Colonic mucosa (tissue), 4 donors: ENCODE data around the gene PTPRN2. TPM values are rescaled to one million over a fixed set of nuclear protein-coding genes. Genes with fewer than 3 reads are reported as not detected.
"Not testable (repeated sequence)": the region's sequence is repeated elsewhere in the genome, so short reads cannot be mapped to it uniquely, and the experiment has no call there.

Experiments used
- DNase-seq: peaks from one replicate; pipeline ENCODE4 v3.0.0-alpha.2; 2020
- H3K27ac ChIP-seq: fragments of 200-600 bp; one replicate; pipeline ENCODE4 v1.8.0; 2021
- H3K27me3 ChIP-seq: fragments of 200-600 bp; one replicate; pipeline ENCODE4 v1.8.0; 2021
- H3K36me3 ChIP-seq: fragments of 200-600 bp; one replicate; pipeline ENCODE4 v1.8.0; 2021
- H3K4me1 ChIP-seq: fragments of 200-600 bp; one replicate; pipeline ENCODE4 v1.8.0; 2021; ENCODE audit warnings: mild to moderate bottlenecking
- H3K4me3 ChIP-seq: fragments of 200-600 bp; one replicate; pipeline ENCODE4 v1.8.0; 2021
- H3K9ac ChIP-seq, 2 donors: one replicate each; pipeline ENCODE4 v1.7.0; 2013; ENCODE audit warnings: control low read depth in 2 of 2, low read depth in 2 of 2, low read length in 2 of 2
- H3K9me3 ChIP-seq: fragments of 200-600 bp; one replicate; pipeline ENCODE4 v1.8.0; 2021
- CTCF ChIP-seq: fragments of 200-600 bp; IDR thresholded peaks from one replicate; pipeline ENCODE4 v1.8.0; 2022; ENCODE audit warnings: antibody characterized with exemption, mild to moderate bottlenecking
- intact Hi-C: fragments of 100-400 bp; cut with DNase I; formaldehyde crosslinking; loops from one replicate; pipeline ENCODE4 v1.14.1; 2022
- total RNA-seq, 2 donors: library from RNA; stranded (reverse); fragmentation: NEBNext Ultra II Directional in 1 of 2; extraction: Animal tissue kit (Norgen Biotek cat#: 25700) in 1 of 2; gene quantifications; one replicate each; pipeline ENCODE4 v1.2.1, GENCODE V29; 2021
- donor health status: healthy.
- donor health status: DM: no; HTN: no; CAD: no.
- donor health status: DM: no; HTN: no; CAD: no.

PTPRN2 gene
- total RNA-seq, 2 donors from 2014 or later = 14.7 to 21.6 TPM

GRCh38 chr7:158512042-158512441 is 75.6 kb downstream of the PTPRN2 start:
- no peak for TF ChIP-seq CTCF
- Histone ChIP-seq H3K36me3 (no peaks in the 10 kb centered on the region), H3K4me1 (no peaks in the 10 kb centered on the region), H3K4me3 (no peak overlapping the region), H3K27ac (no peak overlapping the region), H3K27me3 (no peaks in the 10 kb centered on the region), H3K9me3 (no peaks in the 10 kb centered on the region), H3K9ac (no peak overlapping the region)
- intact Hi-C loops = no loop called here
- DNase-seq = no peak

DNA sequence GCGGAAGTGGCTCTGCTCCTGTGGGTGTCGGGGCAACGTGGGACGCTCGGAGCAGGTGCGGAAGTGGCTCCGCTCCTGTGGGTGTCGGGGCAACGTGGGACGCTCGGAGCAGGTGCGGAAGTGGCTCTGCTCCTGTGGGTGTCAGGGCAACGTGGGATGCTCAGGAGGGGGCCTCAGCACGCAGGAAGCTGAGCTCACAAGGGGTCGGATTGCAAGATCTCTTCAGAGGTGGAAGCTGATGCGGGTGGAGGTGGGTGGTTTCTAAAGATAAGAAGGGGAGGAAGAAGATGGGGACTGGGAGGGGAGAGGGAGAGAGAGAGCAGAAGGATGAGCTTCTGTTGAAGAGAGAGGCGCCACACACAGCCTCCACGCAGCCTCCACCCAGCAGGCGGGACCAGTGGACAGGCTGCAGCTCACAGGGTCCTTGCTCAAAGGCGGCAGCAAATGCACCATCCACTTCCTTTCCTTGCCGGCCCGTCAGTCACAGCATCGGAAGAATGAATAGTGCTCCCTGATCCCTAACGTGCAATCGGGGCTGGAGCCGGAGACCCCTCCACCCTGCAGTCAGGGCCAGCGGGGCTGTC is 78.7 kb downstream of the PTPRN2 start:
- Histone ChIP-seq H3K36me3 (no peaks in the 10 kb centered on the region), H3K27me3 (no peaks in the 10 kb centered on the region), H3K4me3 (no peak overlapping the region), H3K9ac (no peak overlapping the region), H3K9me3 (no peaks in the 10 kb centered on the region), H3K27ac (no peak overlapping the region), H3K4me1 (no peaks in the 10 kb centered on the region)
- intact Hi-C loops = loop anchor here (5.0 kb wide), 1 partner anchor 448 kb away; no protein-coding TSS in a partner anchor
- DNase-seq = no peak
- no peak for TF ChIP-seq CTCF

GRCh38 chr7:158508321-158508720 is 79.3 kb downstream of the PTPRN2 start:
- H3K9me3 ChIP-seq, H3K4me3 ChIP-seq, H3K4me1 ChIP-seq, H3K27ac ChIP-seq, H3K36me3 ChIP-seq, H3K9ac ChIP-seq, H3K27me3 ChIP-seq: not testable (repeated sequence)
- DNase-seq = peak; percentile 91
- intact Hi-C loops = loop anchor here (5.0 kb wide), 1 partner anchor 449 kb away; no protein-coding TSS in a partner anchor

GRCh38 chr7:158507917-158508316 is 79.7 kb downstream of the PTPRN2 start:
- no peaks in the 10 kb centered on the region for H3K9me3 ChIP-seq
- no peaks in the 10 kb centered on the region for H3K27me3 ChIP-seq
- no peaks in the 10 kb centered on the region for H3K36me3 ChIP-seq
- H3K9ac ChIP-seq = no peak overlapping the region
- no peak for TF ChIP-seq CTCF
- H3K4me1 ChIP-seq = no peaks in the 10 kb centered on the region
- H3K27ac ChIP-seq = no peak overlapping the region
- no peak for DNase-seq
- no peak overlapping the region for H3K4me3 ChIP-seq
- intact Hi-C loops = loop anchor here (5.0 kb wide), 1 partner anchor 449 kb away; no protein-coding TSS in a partner anchor

DNA sequence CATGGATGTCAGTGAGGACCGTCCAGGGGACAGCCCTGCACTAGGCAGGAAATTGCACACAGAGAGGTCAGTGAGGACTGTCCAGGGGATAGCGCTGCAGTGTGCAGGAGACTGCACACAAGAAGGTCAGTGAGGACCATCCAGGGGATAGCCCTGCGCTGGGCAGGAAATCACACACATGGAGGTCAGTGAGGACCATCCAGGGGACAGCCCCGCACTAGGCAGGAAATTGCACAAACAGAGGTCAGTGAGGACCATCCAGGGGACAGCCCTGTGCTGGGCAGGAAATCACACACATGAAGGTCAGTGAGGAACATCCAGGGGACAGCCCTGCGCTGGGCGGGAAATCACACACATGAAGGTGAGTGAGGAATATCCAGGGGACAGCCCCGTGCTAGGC is 80.4 kb downstream of the PTPRN2 start:
- H3K4me3 ChIP-seq, H3K27ac ChIP-seq, H3K4me1 ChIP-seq, H3K9ac ChIP-seq, H3K27me3 ChIP-seq, H3K36me3 ChIP-seq, H3K9me3 ChIP-seq, DNase-seq: not testable (repeated sequence)
- intact Hi-C loops = loop anchor here (5.0 kb wide), 1 partner anchor 450 kb away; no protein-coding TSS in a partner anchor

GRCh38 chr7:158506626-158507025 is 81.0 kb downstream of the PTPRN2 start:
- Histone ChIP-seq H3K9me3 (no peaks in the 10 kb centered on the region), H3K9ac (no peak overlapping the region), H3K4me3 (no peak overlapping the region), H3K4me1 (no peaks in the 10 kb centered on the region), H3K27ac (no peak overlapping the region), H3K27me3 (no peaks in the 10 kb centered on the region), H3K36me3 (no peaks in the 10 kb centered on the region)
- TF ChIP-seq CTCF = no peak
- no peak for DNase-seq
- intact Hi-C loops = loop anchor here (5.0 kb wide), 1 partner anchor 451 kb away; no protein-coding TSS in a partner anchor
